Kidney capillary endothelial cell (primary cell): ENCODE results near the gene NAPSA.

Experiments used
- DNase-seq: peaks from one replicate; pipeline ENCODE4 v3.0.0-alpha.2; 2018; ENCODE audit warnings: low spot score

Gene NAPSA

GRCh38 chr19:50314724-50315708 lies 50.4 kb downstream of the NAPSA start:
- DNase-seq = no peak

GRCh38 chr19:50313812-50314536 lies 51.5 kb downstream of the NAPSA start:
- DNase-seq = no peak

DNA sequence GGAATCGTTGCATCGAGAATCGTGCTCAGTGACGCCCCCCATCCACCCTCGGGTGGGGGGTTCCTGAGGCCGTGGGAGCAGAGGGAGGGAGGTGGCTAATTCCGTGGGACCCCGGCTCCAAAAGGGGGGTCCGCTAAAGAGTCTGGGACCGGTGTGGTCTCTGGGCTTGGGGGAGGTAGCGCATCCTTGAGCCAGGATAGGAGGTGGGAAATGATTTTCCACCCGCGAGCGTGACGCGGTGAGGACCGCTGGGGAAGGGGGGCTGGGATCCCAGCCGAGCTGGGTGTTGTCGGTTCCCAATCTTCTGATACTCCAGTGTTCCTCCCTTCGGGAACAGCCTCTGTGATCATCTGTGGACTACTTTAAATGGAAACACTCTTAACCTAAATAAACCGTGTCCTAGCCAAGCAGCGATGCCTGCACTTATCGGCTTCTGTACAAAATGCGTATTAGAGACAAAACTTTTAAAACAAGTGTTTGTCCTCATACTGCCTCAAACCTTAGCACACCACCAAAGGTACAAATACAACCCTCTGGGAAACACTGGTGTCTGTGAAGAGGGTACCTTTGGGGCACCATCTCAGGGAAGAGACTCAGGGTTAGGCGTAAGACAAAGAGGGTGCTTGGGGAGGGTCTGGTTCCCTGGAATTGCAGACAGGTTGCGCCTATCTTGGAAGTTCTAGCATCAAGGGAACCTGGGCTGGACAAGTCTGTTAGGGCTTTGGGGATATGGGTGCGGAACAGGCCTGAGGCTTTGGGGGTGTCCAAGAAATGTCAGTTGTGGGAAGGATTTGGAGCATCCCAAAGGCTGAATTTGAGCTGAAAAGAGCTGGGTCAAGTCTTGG lies 52.2 kb downstream of the NAPSA start:
- DNase-seq = no peak

DNA sequence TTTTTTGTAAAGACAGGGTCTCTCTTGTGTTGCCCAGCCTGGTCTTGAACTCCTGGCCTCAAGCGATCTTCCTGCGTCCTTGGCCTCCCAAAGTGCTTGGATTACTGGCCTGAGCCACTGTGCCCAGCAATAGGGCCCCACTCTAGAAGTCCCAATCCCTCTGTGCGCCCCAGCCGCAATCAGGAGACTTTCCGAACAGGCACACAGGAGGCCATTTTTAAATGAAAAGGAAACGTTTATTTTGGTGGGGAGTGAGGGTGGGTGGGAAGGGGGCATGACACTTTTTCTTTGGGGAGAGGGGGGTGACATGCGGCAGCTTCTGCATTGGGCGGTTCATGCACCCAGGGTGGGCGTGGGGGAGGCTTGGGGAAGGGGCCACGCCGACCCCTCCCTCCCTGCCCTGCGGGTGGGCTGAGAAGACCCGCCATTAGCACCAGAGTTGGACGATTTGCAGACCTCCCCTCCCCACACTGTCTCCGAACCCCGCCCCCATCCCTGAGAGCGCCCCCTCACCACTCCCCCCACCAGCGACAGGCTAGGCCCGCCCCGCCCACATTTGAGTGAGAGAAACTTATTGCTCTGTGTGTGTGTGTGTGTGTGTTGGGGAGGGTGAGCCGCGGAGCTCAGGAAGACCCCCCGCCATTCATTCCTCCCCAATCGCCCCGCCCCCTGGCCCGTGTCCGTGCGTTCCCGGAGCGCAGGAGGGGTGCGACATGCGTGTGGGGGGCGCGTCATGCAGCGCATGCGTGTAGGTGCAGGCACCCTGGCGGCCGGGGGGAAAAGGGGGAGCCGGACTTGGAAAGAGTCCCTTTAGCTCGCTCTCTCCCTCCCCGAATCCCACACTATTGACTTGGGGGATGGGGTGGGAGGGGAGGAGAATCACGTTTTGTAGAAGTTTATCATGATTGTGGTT lies 53.5 kb downstream of the NAPSA start:
- no peak for DNase-seq

GRCh38 chr19:50310759-50311465 lies 54.5 kb downstream of the NAPSA start:
- DNase-seq = no peak

DNA sequence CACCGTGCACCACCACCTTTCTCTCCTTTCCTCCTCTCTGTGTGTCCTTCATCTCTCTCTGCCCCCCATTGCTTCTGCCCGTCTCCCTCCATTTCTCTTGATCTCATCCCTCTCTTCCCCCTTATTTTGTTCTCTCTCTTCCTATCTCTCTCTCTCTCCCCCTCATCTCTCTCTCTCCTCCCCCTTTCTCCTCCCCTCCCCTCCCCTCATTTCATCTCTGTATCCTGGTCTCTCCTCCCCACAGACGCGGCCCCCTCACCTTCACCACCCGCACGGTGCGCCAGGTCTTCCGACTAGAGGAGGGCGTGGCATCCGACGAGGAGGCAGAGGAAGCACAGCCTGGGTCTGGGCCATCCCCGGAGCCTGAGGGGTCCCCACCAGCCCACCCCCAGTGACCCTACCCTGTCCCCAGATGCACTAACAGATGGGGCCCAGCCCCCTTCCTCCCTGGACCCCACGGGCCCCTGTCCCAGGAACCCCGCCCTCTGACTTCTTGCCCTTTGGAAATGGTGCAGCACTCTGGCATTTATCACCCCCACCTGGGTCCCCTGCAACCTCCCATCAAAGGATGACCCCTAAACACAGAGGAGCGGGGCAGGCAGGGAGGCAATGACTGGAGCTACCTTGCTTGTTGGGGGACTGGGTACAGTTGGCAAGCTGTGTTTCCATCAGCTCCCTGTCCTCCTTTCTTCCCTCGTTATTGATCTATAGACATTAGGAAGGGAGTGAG lies 55.9 kb downstream of the NAPSA start:
- DNase-seq = no peak

- DNase-seq = no peak
Measured at GRCh38 chr19:50308991-50309390, 56.4 kb downstream of the NAPSA start.
